NCI-H128 (cell line): Measurements from ENCODE around the gene OR2B2.

ENCODE experiments used
- DNase-seq: peaks from one replicate; lab custom pipeline; 2025; ENCODE audit not compliant: unreplicated experiment; lab: John Stamatoyannopoulos, UW

The OR2B2 gene

DNA sequence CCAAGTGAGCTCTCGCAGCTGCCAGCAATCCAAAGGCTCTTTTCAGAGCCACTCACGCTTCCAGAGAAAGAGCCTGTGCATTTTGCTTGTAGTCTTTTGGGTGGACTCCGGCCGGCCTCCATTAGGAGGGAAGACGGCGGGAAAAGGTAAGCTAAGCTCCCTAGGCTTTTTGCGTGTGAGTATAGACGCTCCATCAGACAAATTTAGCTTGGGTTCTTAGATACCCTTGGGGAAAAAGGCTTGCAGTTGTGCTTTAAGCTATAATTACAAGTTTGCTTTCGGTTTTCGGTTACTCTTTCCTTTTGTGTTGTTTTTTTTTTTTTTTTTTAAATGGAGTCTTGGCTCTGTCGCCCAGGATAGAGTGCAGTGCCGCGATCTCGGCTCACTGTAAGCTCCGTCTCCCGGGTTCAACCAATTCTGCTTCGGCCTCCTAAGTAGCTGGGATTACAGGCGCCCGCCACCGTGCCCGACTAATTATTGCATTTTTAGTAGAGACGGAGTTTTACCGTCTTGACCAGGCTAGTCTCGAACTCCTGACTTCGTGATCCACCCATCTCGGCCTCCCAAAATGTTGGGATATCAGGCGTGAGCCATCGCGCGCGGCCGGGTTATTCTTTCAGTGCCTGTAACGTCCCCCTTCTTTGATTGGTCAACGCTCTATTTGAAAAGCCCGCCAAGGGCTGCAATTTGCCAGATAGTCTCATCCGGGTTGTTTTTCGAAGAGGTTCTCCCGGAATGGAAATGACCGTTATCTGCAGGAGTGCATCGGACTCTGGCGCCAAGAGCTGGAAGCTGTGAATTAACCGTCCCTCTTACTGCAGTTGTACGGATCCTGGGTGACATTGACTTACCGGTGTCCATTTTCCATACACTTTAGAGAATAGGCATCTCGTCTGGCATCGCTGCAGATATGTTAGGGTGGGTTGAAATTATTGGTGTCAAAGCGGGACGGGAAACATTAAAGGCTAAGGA lies 18.1 kb downstream of the OR2B2 start:
- DNase-seq, result peak; percentile 87

DNA sequence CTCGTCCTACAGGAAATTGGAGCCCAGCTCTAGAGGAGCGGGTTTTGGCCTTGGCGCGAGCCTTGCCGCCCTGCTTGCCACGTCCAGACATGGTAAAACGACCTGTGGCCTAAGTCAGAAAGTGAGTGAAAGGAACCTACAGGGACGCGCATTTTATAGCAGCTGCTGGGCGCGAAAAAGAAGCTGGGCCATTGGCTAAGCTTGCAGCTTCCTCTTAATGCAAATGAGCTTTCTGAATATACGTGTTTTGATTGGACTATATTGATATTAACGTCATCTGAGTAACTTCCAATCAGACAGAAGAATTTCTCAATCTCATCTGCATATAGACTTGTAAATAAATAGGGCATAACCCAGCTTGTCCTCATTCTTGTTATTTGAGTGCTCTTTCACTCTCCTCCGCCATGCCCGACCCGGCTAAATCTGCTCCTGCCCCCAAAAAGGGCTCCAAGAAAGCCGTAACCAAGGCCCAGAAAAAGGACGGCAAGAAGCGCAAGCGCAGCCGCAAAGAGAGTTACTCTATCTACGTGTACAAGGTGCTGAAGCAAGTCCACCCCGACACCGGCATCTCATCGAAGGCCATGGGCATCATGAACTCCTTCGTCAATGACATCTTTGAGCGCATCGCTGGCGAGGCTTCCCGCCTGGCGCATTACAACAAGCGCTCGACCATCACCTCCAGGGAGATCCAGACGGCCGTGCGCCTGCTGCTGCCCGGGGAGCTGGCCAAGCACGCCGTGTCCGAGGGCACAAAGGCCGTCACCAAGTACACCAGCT lies 18.9 kb downstream of the OR2B2 start:
- DNase-seq, result peak; percentile 86

DNA sequence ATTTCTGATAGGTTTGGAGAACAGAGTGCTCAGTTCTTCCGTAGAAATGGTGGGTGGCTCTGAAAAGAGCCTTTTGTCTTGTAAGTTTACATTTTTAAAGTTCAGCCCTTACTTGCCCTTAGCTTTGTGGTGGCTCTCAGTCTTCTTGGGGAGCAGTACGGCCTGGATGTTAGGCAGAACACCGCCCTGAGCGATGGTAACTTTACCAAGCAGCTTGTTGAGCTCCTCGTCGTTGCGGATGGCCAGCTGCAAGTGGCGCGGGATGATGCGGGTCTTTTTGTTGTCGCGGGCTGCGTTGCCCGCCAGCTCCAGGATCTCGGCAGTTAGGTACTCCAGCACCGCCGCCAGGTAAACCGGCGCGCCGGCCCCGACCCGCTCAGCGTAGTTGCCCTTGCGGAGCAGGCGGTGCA lies 19.5 kb downstream of the OR2B2 start:
- DNase-seq, result no peak

DNA sequence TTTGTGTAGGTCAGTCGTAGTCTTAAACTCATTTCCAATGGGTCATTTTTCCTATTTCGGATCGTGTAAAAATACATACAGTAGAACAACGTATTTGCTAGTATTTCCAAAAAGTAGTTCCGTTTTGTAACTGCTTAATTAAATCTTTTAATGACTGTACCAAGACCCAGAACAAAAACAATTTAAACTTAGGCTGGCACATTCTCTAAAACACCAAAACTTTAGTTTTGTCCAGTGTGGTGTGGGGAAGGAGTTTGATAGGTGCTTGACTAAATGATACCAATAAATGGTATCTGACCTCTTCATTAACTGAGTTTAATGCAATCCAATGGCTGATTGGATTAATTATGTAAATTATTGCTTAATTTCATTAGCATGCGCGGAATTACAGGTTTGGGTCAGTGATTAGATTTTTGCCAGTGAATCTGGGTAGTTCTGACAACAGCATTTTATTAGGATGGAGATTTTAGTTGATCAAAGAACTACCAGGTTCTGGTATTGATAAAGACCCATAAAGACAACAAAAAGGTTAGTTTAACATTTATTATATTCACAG lies 20.8 kb downstream of the OR2B2 start:
- DNase-seq, result no peak

DNA sequence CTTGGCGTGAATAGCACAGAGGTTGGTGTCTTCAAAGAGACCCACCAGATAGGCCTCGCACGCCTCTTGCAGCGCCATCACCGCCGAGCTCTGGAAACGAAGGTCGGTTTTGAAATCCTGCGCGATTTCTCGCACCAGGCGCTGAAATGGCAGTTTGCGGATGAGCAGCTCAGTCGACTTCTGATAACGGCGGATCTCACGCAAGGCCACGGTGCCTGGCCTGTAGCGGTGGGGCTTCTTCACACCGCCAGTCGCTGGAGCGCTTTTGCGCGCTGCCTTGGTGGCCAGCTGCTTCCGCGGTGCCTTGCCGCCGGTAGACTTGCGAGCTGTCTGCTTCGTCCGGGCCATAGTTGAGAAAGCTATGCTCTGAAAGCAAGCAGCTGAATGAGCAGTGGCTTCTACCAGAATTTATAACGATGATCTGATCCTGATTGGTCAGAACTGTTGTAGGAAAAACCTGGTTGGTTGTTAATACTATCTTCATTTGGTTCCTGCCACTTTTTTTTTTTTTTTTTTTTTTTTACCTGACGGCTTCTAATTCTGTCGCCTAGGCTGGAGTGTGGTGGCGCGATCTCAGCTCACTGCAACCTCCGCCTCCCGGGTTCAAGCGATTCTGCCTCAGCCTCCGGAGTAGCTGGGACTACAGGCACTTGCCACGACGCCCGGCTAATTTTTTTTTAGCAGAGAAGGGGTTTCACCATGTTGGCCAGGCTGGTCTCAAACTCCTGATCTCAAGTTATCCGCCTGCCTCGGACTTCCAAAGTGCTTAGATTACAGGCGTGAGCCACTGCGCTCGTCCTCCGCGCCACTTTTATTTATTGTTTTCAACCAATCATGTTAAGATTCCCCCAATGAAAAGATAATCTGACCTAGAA lies 21.5 kb downstream of the OR2B2 start:
- no peak for DNase-seq

DNA sequence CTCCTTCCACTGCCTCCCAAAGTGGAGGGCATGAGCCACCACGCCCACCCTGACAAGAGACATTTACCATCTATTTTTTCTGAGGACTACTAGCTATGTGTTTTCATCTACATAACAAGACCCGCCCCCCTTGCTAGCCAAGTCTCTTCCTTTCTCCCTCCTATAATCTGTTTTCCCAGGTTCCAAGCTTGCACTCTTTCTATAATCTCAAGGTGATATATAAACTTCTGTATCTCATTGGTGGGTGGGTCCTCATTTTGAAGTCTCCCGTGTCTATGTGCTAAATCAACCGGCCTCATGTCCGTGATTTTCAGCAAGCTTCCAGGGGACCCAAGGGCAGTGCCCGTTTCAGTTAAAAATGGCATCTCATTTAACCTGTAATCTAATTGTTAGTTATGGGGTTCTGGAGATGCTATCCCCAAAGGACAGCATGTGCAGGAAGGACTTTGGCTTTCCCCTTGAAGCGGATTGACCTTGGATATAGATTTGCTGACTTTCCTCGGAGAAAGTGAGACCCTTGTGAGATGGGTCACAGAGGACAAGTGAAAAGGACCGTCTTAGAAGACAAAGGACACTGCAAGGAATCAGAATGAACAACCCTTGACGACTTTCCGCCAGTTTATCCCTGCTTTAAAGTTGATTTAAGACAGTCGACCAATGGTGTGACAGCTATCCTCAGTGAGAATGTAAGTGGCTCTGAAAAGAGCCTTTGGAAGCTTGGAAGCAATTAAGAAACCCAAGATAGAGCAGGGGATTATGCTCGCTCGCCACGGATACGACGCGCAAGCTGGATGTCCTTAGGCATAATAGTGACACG lies 22.4 kb downstream of the OR2B2 start:
- no peak for DNase-seq

DNA sequence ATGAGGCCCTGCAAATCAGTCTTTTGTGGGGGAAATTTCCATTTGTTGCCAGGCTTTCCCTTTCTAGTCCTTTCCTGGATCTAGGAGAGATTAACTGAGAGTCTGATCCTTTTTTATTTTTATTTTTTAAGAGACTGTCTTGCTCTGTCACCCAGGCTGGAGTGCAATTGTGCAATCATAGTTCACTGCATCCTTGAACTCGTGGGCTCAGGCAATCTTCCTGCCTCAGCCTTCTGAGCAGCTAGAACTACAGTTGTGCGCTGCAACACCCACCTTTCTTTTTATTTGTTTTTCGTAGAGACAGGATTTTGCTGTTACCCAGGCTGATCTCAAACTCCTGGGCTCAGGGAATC lies 22.9 kb downstream of the OR2B2 start:
- no peak for DNase-seq

DNA sequence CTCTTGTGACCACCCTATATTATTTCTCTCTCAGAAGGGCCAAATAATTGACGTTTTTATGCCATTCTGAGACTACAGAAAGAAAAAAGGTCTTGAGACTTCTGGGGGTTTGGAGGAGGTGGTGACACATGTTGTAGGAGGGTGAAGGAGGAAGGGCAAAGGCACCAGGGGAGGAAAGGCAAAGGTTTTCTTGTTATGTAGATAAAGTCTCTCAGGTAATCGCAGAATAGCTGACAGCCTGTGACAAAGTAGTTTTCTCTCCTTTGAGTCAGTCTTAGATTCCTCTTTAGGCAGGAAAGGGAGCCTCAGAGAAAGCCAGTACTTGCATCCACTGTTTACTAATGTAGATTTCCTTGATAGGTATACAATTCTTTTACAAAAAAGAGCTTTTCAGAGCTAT lies 23.6 kb downstream of the OR2B2 start:
- DNase-seq, result no peak

DNA sequence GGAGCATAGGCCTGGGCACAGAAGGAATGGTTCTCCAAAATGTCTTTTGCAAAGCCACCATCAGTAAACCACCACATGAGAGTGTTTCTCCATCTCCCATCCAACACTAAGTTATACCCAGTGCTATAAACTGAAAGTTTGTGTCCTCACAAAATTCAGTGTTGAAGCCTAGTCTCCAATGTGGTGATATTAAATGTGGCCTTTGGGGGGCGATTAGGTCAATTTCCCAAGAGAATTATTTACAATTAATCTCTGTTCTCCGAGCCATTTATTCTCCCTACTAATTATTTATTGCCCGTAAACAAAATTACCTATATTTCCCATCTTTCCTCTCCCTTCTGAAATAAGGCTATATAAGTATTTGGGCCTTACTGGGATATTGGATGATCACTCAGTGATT lies 26.1 kb downstream of the OR2B2 start:
- no peak for DNase-seq

DNA sequence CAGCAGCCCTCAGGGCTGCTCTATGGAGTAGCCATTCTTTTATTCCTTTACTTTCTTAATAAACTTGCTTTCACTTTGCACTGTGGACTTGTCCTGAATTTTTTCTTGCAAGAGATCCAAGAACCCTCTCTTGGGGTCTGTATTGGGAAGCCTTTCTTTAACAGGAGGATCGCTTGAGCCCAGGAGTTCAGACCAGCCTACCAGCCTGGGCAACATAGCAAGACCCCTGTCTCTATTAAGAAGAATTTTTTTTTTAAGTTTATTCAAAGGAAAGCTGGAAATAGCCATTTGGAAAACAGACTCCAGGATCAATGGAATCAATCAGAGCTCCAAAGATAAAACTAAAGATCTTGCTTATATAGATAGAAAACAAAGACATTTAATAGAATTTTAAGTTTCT lies 29.1 kb downstream of the OR2B2 start:
- no peak for DNase-seq

DNA sequence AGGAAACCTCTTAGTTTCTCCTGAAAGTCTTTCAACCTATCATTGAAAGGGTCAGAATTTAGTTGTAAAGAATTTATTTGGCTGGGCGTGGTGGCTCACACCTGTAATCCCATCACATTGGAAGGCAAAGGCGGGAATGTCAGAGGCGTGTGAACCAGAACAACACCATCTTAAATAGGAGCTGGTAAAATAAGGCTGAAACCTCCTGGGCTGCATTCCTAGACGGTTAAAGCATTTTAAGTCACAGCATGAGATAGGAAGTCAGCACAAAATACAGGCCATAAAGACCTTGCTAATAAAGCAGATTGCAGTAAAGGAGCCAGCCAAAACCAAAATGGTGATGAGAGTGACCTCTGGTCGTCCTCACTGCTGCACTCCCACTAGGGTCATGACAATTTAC lies 29.6 kb downstream of the OR2B2 start:
- no peak for DNase-seq

DNA sequence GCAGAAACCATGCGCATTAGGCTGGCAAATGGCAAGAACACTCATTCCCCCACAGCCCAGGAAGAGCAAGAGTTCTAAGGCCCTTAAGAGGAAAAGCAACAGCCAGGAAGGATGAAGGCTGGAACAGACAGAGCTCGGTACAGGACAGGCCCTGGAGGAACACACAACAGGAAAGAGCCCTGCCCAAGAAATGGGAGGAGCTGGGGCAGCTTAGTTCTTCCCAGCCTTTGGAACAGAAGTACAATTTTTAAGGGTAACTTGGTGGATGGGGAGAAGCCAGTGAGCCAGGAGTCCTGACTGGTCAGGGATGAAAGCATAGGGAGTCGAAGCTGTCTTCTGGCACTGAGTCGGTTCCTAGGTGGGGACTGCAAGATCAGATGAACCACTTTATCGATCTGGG lies 32.4 kb downstream of the OR2B2 start:
- DNase-seq, result no peak

DNA sequence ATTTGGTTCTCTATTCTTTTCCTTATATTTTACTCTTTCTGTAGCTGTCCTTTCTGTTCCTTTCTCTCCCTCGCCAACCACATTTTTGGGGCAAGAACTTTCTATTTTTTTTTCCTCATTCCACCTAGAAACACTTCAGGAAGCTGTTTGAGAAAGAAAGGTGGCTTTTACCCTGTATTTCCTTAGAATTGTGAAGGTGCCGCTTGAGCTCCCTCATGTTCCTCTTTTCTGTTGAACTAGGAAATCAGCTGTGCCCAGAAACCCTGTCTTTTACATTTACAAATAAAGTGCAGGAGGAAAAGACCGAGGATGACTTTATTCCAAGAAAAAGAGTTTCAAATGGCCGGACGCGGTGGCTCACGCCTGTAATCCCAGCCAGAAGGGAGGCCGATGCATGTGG lies 38.2 kb downstream of the OR2B2 start:
- no peak for DNase-seq

DNA sequence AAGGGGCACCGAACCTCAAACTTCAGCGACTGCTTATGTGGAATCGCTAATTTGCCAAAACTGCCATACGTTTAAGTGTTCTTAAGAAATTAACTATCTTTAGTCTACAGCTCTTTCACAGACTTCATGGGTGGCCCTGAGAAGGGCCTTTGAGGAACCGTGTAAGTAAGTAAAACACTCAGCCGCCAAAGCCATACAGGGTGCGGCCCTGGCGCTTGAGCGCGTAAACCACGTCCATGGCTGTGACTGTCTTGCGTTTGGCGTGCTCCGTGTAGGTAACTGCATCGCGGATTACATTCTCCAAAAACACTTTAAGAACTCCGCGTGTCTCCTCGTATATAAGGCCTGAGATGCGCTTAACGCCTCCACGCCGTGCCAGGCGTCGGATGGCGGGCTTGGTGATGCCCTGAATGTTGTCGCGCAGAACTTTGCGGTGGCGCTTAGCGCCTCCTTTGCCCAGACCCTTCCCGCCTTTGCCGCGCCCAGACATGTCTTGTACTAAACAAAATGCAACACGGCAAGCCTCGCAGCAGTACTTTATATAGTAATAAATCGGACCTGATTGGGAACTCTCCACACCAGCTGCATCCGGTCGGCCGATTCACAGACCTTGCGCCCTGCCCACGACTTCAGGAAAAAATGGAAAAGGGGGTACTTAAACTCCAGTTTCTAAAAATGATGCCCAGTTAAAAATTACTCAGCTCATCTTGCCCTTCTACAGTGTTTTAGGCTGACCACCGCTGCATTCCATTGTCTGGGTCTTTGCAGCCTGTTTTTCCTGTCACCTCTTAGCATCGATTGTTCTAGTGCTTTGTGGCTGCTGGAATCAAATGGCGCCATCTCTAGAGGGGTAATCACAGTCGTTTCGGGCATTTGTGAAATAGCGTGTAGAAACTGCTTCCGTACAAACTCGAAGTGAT lies 38.9 kb downstream of the OR2B2 start:
- peak; percentile 45 for DNase-seq

DNA sequence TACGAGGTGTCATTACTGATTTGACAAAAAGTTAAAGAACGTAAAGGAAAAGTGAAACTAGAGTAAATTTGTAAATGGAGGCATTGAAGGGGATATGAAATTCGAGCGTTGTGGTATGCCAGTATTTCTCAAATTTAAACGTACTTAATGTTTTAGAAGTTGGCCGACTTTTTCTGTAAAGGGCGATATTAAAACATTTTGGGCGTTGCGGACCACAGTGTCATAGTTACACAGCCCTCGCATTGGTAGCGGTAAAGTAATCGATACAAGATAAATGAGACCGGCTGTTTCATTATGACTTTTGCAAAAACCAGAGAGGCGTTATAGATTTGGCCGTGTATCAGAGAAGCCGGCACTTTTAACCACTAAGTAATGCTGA lies 39.6 kb downstream of the OR2B2 start:
- no peak for DNase-seq

DNA sequence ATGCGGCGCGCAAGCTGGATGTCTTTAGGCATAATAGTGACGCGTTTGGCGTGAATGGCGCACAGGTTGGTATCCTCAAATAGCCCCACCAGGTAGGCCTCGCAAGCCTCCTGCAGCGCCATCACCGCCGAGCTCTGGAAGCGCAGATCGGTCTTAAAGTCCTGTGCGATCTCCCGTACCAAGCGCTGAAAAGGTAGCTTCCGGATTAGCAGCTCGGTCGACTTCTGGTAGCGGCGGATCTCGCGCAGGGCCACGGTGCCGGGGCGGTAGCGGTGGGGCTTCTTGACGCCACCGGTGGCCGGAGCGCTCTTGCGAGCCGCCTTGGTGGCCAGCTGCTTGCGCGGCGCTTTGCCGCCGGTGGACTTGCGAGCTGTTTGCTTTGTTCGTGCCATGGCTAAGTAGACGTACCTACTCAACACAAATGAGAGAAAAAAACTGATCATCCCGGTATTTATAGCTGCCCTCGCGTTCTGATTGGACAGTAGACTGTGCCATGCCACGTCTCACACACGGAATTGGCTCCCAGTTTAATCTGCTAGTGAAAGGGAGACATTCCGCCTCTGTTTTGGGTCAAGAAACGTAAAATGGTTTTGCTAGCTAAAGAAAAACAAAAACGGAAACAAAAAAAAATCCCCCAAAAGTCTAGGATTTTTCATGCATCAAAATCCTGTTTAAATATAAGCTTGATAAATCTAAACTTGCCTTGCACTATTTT lies 40.1 kb downstream of the OR2B2 start:
- peak; percentile 85 for DNase-seq

DNA sequence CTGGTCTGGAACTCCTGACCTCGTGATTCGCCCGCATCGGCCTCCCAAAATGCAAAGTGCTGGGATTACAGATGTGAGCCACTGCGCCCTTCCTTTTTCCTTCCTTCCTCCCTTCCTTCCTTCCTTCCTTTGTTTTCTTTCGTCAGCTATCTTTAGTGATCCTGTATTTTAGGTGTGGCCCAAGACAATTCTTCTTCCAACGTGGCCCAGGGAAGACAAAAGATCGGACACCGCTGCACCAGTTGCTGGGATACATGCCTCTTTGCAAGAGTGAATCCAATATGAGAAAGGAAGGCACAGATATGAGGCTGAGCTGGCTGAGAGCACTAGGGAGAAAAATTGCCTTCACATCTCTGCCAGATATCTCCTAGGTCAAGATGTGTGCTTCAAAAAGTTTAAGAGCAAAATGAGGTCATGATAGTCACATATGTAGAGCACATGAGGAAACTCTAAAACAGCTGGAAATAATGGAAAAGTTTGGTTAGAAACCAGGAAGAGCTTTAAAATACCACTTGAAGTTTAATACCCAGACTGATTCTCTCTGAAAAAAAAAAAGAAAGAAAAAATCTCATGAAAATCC lies 41.8 kb downstream of the OR2B2 start:
- no peak for DNase-seq

DNA sequence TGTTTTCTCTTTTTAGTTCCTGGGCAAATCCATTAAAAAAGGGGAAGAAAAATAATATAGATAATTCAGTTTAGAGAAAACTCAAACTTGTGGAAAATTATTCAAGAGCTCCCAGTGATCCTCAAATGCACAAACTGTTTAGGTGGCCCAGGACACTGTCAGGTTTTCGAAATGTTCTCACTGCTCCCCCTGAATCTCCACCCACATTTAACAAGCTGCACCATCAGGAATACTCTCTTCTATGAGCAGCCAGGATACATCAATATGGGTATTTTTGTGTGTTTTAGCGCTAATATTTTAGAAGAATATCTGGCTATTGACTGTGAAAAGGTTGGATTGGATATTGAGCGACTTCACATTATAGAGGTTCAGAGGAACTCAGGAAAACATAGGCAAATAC lies 43.9 kb downstream of the OR2B2 start:
- DNase-seq, result no peak
